Endothelial cell of umbilical vein (primary cell): ENCODE measurements around the gene ERBB3. TPM values are rescaled to one million over a fixed set of nuclear protein-coding genes. Genes with fewer than 3 reads are reported as not detected.

Experiments
- BruUV-seq: library from RNA; stranded (reverse); fragments of 400-500 nt; replicated peaks from 2 replicates; lab custom pipeline; 2021; lab: Mats Ljungman, UMichigan
- CTCF ChIA-PET: fragments of 300-600, 350-600 bp; sonication (Branson Sonifier 250); formaldehyde crosslinking; loops from one replicate; lab custom pipeline; 2021; ENCODE audit warnings: antibody characterized with exemption, inconsistent platforms; lab: Charles Lee
- POLR2A ChIA-PET: fragments of 300-600, 350-600 bp; sonication (Branson Sonifier 250); formaldehyde crosslinking; loops from one replicate; lab custom pipeline; 2021; ENCODE audit warnings: antibody characterized with exemption, inconsistent platforms; lab: Charles Lee
- DNase-seq: peaks from one replicate; pipeline ENCODE4 v3.0.0-alpha.2; 2011; ENCODE audit warnings: low read depth, low spot score
- FAIRE-seq: peaks from 2 replicates; lab custom pipeline; 2011; peaks lifted over from hg19 to GRCh38; lab: Jason Lieb, UNC
- H2AFZ ChIP-seq: 2 replicates; pipeline ENCODE4 v1.6.0; 2012; ENCODE audit warnings: low read depth, low read length, control low read depth, inconsistent platforms
- H3K27ac ChIP-seq: 2 replicates; pipeline ENCODE4 v1.5.1; 2011; ENCODE audit warnings: low read depth, mild to moderate bottlenecking, control low read depth, low read length, moderate library complexity; ENCODE audit not compliant: insufficient read depth
- H3K27me3 ChIP-seq, 2 experiments: 2 replicates each; pipeline versions ENCODE4 v1.6.0 to v1.6.1; 2011; ENCODE audit warnings: low read length in 2 of 2, mixed read lengths in 1 of 2; ENCODE audit not compliant: control insufficient read depth in 2 of 2, insufficient read depth in 2 of 2
- H3K36me3 ChIP-seq, 2 experiments: 2 replicates in 1 of 2; 3 replicates in 1 of 2; pipeline ENCODE4 v1.5.1; 2011; ENCODE audit warnings: low read length in 2 of 2, mild to moderate bottlenecking in 1 of 2, moderate library complexity in 1 of 2; ENCODE audit not compliant: control insufficient read depth in 2 of 2, insufficient read depth in 2 of 2; ENCODE audit errors: extremely low read depth in 1 of 2
- H3K4me1 ChIP-seq: 3 replicates; pipeline ENCODE4 v1.5.1; 2011; ENCODE audit warnings: mild to moderate bottlenecking, low read length; ENCODE audit not compliant: control insufficient read depth, insufficient read depth; ENCODE audit errors: extremely low read depth
- H3K4me2 ChIP-seq: 2 replicates; pipeline ENCODE4 v1.6.1; 2011; ENCODE audit warnings: low read length, control low read depth, mixed read lengths; ENCODE audit not compliant: insufficient read depth
- H3K4me3 ChIP-seq, 3 experiments: fragments of 200-600 bp in 1 of 3; sonication (generic), shearing (Covaris generic) in 1 of 3; replicated peaks in 1 of 3; 2 replicates each; pipeline ENCODE4 v1.5.1; 2011 to 2016; ENCODE audit warnings: control low read depth in 3 of 3, low read length in 3 of 3, mild to moderate bottlenecking in 2 of 3, inconsistent platforms in 1 of 3, low read depth in 1 of 3, moderate library complexity in 1 of 3; ENCODE audit not compliant: insufficient read depth in 1 of 3
- H3K79me2 ChIP-seq: 2 replicates; pipeline ENCODE4 v1.6.0; 2012; ENCODE audit warnings: low read length, inconsistent platforms; ENCODE audit not compliant: control insufficient read depth, insufficient read depth
- H3K9ac ChIP-seq: replicated peaks from 2 replicates; pipeline ENCODE3; 2011; ENCODE audit warnings: low read length, control low read depth; ENCODE audit not compliant: insufficient read depth; ENCODE audit errors: extremely low read depth
- H3K9me1 ChIP-seq: replicated peaks from 3 replicates; pipeline ENCODE4 v1.6.0; 2011; ENCODE audit warnings: mild to moderate bottlenecking, low read length; ENCODE audit not compliant: control insufficient read depth, insufficient read depth; ENCODE audit errors: extremely low read depth
- H3K9me3 ChIP-seq: replicated peaks from 2 replicates; pipeline ENCODE4 v1.5.1; 2012; ENCODE audit warnings: low read length, inconsistent platforms; ENCODE audit not compliant: control insufficient read depth, insufficient read depth
- H4K20me1 ChIP-seq: replicated peaks from 2 replicates; pipeline ENCODE3; 2011; ENCODE audit warnings: mild to moderate bottlenecking, low read length; ENCODE audit not compliant: control insufficient read depth, insufficient read depth; ENCODE audit errors: extremely low read depth
- EZH2 ChIP-seq: IDR thresholded peaks from 2 replicates; pipeline ENCODE4 v1.6.1; 2012; ENCODE audit warnings: borderline replicate concordance, low read depth, mild to moderate bottlenecking, moderate library complexity, low read length, inconsistent platforms; ENCODE audit not compliant: severe bottlenecking
- FOS ChIP-seq: IDR thresholded peaks from 2 replicates; pipeline ENCODE4 v1.6.1; 2011; ENCODE audit warnings: mild to moderate bottlenecking, low read length, moderate library complexity, borderline replicate concordance; ENCODE audit not compliant: insufficient read depth
- GATA2 ChIP-seq: IDR thresholded peaks from 2 replicates; pipeline ENCODE4 v1.7.0; 2011; ENCODE audit warnings: low read depth, mild to moderate bottlenecking, moderate library complexity, mixed read lengths, low read length; ENCODE audit not compliant: insufficient read length, insufficient read depth
- JUN ChIP-seq: IDR thresholded peaks from 2 replicates; pipeline ENCODE4 v1.6.1; 2011; ENCODE audit warnings: borderline replicate concordance, low read depth; ENCODE audit not compliant: insufficient read length, insufficient read depth
- MYC ChIP-seq: IDR thresholded peaks from one replicate; pipeline ENCODE4 v1.6.1; 2011; ENCODE audit warnings: mild to moderate bottlenecking, low read depth, low read length
- POLR2A ChIP-seq: IDR thresholded peaks from 2 replicates; pipeline ENCODE4 v1.6.1; 2012; ENCODE audit warnings: low read depth, mild to moderate bottlenecking, control low read depth, low read length
- POLR2AphosphoS5 ChIP-seq: IDR thresholded peaks from 2 replicates; pipeline ENCODE4 v1.6.1; 2012; ENCODE audit warnings: low read depth, mild to moderate bottlenecking, control low read depth, low read length, moderate library complexity; ENCODE audit not compliant: insufficient read depth
- dilution Hi-C: fragments of 300-500 bp; cut with MboI; formaldehyde crosslinking; loops from one replicate; pipeline ENCODE4 v1.15.0; 2019; ENCODE audit warnings: low sequenced_read_pairs; ENCODE audit not compliant: extremely low pct_ligation_motif_present
- intact Hi-C: fragments of 100-400 bp; cut with micrococcal nuclease; formaldehyde crosslinking; loops from one replicate; pipeline ENCODE4 v1.10.0; 2022
- polyA plus RNA-seq, 4 experiments: library from polyadenylated mRNA; depleted of rRNA in 3 of 4; stranded (reverse) in 3 of 4; unstranded in 1 of 4; fragments of >200 nt; gene quantifications; 2 replicates each; pipeline versions ENCODE4 v1.2.1 to v1.2.3, GENCODE V29; 2011 to 2012; ENCODE audit warnings: missing spikeins in 1 of 4
- total RNA-seq: library from RNA; stranded (reverse); gene quantifications from 2 replicates; pipeline ENCODE4 v1.2.3, GENCODE V29; 2021
- TF ChIP-seq, protein P1 (sequence below): IDR thresholded peaks from 2 replicates; pipeline ENCODE4 v1.6.1; 2011; ENCODE audit not compliant: insufficient read depth, insufficient read length
- TF ChIP-seq, protein P2 (sequence below), 2 donors: IDR thresholded peaks; 1 replicate in 1 of 2; 2 replicates in 1 of 2; pipeline ENCODE4 v1.5.1; 2011; ENCODE audit warnings: low read length in 2 of 2, mild to moderate bottlenecking in 2 of 2, moderate library complexity in 2 of 2, control low read depth in 1 of 2, inconsistent platforms in 1 of 2, low read depth in 1 of 2; ENCODE audit not compliant: insufficient read depth in 1 of 2; ENCODE audit errors: extremely low read depth in 1 of 2

Gene ERBB3
- total and polyA plus RNA-seq, 2 donors (not counting 3 experiments of a cell fraction or from before 2014, with no cell fraction given), result 0.11 to 1.5 TPM

DNA sequence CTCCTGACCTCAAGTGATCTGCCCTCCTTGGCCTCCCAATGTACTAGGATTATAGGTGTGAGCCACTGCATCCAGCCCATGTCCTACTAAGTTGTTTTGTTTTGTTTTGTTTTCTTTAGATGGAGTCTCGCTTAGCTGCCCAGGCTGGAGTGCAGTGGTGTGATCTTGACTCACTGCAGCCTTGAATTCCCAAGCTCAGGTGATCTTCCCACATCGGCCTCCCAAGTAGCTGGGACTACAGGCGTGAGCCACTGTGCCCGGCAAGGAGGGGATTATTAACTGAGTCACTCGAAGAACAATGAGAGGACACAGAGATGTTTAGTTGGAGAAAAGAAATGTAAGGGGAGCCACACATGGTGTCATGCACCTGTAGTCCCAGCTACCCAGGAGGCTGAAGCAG is 18.0 kb upstream of the ERBB3 start:
- no TSS peak for BruUV-seq
- Histone ChIP-seq H2AFZ (no peak overlapping the region), H3K27ac (no peak overlapping the region), H3K79me2 (no peaks in the 10 kb centered on the region), H3K27me3 (no peaks in the 10 kb centered on the region), H4K20me1 (no peaks in the 10 kb centered on the region), H3K4me1 (peaks cover 4% of the 10 kb centered on the region), H3K9ac (no peak overlapping the region), H3K9me1 (no peaks in the 10 kb centered on the region), H3K4me3 (no peak overlapping the region), H3K4me2 (no peak overlapping the region), H3K36me3 (no peaks in the 10 kb centered on the region), H3K9me3 (no peaks in the 10 kb centered on the region)
- ChIA-PET CTCF (interaction anchor here (2.1 kb wide), 1 partner anchor 18 kb away, joined by 7 read pairs; the partner anchor contains the start of gene ERBB3), POLR2A (no interaction called here)
- no peak for DNase-seq
- dilution Hi-C loops (no loop called here), intact Hi-C loops (no loop called here)
- TF ChIP-seq, protein P1, sequence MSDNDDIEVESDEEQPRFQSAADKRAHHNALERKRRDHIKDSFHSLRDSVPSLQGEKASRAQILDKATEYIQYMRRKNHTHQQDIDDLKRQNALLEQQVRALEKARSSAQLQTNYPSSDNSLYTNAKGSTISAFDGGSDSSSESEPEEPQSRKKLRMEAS, result no peak
- TF ChIP-seq POLR2A (no peak), MYC (no peak), POLR2AphosphoS5 (no peak), FOS (no peak), EZH2 (no peak), JUN (no peak), GATA2 (no peak)
- TF ChIP-seq, protein P2, sequence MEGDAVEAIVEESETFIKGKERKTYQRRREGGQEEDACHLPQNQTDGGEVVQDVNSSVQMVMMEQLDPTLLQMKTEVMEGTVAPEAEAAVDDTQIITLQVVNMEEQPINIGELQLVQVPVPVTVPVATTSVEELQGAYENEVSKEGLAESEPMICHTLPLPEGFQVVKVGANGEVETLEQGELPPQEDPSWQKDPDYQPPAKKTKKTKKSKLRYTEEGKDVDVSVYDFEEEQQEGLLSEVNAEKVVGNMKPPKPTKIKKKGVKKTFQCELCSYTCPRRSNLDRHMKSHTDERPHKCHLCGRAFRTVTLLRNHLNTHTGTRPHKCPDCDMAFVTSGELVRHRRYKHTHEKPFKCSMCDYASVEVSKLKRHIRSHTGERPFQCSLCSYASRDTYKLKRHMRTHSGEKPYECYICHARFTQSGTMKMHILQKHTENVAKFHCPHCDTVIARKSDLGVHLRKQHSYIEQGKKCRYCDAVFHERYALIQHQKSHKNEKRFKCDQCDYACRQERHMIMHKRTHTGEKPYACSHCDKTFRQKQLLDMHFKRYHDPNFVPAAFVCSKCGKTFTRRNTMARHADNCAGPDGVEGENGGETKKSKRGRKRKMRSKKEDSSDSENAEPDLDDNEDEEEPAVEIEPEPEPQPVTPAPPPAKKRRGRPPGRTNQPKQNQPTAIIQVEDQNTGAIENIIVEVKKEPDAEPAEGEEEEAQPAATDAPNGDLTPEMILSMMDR (IDR thresholded peaks at IDR 0.05; ENCODE audit: extremely low read depth in 1 of 2, insufficient read depth in 1 of 2, low read depth in 1 of 2, low read length in 2 of 2), result no peak
- FAIRE-seq, result no peak
